NOMO-1 (cell line): Measurements from ENCODE around the gene NR1I3.
"Not testable (repeated sequence)": the region's sequence is repeated elsewhere in the genome, so short reads cannot be mapped to it uniquely, and the experiment has no call there.

Experiments used
- DNase-seq, 2 experiments: peaks; one replicate each; lab custom pipeline; 2025; ENCODE audit not compliant: unreplicated experiment in 2 of 2; lab: John Stamatoyannopoulos, UW

Gene NR1I3

GRCh38 chr1:161238039-161238473 is at the start of gene NR1I3:
TSS of gene NR1I3 (minus strand) at chr1:161238203. CDS start at chr1:161236565, 1,638 bp downstream.
- no peak for DNase-seq

DNA sequence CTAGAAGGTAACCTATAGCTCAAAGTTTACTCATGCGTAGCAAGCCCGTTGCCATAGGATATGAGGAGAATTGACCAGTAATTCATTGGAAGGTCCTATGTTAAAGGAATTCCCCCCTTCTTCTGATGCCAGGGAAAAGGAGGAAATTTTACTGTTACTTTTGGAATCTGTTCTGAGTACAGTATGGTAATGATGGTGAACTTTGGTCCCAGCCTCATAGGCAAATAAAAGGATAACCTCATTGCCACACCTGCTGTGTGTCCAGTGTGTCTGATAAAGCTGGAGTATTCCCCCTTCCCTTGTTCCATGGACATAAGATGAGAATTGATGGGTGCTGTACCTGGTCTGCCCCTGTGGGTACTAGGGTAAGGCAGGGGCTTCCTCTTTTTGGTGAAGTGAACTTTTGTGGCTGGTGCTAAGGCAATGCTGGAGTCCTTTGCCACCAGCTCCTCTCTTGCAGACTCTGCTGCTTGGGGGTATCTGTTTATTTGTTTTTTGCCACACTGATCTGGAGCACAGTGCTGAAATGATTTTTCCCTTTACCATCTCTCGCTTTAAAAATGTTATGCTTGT is 49.6 kb upstream of the NR1I3 start:
- DNase-seq, result peak in 1 of 2 experiments; percentile 11

DNA sequence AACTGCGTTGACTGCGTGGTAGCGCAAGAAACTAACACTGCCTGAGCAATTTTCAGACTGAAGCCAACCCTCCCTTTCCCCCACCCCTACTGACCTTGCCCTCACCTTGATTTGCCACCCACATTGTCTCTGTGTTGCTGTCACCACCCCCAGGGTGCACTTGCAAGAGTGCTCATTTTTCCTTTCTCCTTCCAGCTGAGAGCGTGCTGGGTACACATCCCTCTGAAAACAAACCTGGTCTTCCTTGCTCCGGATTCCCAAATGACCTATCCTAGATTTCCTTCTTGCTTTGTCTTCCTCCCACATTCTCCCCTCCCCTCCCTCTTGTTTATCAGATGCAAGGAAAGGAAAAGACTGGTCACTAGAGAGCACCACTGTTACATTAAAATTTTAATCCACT is 47.5 kb upstream of the NR1I3 start:
- DNase-seq, result no peak

DNA sequence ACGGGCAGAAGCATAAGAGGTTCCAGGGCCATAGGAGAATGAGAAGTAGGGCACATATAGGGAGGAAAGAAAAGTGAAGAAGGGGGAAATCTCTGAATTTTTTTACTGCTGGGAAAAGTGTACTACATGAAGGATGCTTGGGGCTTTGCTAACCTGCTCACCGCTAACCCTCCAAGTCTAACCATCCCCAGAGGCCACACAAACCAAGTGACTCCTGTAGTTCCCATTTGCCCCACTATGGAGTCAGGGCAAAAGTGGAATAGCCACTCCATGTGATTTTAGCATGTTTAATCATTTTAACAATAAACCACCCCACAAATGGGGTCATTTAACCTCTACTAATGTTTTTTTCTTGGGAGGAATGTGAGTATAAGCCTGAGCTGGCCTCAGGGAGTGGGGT is 47.1 kb upstream of the NR1I3 start:
- DNase-seq, result no peak

DNA sequence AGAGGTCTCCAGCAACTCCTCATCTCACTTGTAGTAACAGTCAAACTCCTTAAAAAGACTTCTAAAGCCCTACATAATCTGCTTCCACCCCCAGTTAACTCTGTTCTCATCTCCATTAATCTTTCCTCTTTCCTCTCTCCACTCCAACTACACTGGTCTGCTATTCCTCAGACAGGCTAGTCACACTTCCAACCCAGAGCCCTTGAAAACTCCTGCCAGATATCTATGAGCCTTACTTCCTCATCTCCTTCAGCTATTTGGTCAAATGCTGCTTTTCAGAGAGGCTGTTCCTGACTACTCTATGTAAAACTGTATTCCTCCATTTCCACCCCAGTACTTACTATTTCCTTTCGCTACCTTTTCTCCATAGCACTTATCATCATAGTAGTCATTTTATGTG is 45.0 kb upstream of the NR1I3 start:
- DNase-seq, result no peak

DNA sequence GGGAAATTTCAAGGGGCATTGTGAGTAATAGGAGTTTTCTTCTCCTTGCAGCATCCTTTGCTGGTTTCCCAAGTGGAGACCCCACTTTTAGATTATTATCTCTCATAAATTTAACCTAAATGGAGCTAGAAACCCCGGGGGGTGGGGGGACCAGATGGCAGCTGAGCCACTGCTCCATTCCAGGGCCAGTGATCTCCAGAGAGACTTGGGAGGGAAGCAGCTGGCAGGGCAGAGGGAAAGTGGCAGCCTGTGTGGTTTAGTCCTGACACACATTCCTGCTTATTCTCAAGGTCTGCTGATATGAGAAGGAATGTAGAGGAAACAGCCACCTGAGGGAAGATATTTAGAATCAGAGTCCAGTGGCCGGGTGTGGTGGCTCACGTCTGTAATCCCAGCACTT is 36.9 kb upstream of the NR1I3 start:
- no peak for DNase-seq

- DNase-seq, result no peak
Measured at GRCh38 chr1:161273402-161273801, 35.4 kb upstream of the NR1I3 start.

DNA sequence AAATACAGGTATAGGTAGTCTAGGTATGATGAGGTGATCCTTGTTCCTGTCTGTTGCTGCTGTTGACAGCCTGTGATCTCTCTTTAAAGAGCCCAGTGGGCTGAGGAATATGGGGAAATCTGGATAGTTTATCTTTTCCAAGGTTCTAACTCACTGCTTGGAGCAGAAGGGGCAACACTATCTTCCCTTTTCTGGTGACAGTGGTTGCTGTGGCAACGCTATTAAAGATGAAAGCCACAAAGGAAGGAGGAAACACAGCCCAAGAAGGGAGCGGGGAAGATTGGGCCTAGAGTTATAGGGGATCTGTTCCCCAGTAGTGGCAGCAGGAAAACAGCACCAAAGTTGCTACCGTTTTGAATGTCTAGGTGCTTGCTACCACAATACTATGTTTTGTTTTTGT is 29.3 kb upstream of the NR1I3 start:
- DNase-seq, result peak; percentile 48 to 84

DNA sequence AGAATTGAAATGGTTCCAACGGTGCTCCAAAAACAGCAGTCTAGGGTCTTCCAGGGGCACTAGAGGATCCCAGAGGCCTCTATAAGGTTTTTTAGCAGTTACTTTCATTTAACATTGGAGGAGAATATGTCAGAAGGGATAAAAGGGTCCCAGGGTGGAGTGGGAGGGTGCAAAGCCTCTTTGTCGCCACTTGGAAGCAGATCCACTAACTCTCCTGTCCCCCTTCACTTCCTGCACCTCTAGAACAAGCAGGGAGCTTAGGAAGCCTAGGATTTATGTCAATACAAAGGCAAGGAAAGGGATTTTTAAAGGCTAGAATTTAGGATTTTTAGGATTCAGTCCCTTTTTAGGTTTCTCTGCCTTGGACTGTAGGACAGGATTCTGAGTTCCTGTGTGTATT is 28.8 kb upstream of the NR1I3 start:
- DNase-seq, result no peak

DNA sequence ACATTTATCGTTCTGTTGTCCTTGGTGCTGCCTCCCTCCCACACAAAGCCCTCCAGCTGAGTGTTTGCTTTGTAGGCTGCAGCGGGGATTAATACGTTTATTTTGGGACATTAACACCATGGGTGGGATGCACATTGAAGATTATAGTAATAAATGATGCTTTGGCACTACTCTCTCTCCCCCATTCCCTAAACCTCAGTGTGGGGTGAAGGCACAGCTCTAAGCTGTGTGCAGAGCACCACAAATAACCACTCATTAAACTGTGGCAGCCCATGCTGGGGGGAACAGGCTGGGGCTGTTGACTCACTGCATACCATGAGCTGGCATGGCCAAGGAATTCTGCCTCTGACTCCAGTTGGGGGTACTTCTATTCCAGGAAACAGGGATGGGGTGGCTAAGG is 28.2 kb upstream of the NR1I3 start:
- no peak for DNase-seq

- no peak for DNase-seq
Measured at GRCh38 chr1:161265305-161265704, 27.3 kb upstream of the NR1I3 start.

DNA sequence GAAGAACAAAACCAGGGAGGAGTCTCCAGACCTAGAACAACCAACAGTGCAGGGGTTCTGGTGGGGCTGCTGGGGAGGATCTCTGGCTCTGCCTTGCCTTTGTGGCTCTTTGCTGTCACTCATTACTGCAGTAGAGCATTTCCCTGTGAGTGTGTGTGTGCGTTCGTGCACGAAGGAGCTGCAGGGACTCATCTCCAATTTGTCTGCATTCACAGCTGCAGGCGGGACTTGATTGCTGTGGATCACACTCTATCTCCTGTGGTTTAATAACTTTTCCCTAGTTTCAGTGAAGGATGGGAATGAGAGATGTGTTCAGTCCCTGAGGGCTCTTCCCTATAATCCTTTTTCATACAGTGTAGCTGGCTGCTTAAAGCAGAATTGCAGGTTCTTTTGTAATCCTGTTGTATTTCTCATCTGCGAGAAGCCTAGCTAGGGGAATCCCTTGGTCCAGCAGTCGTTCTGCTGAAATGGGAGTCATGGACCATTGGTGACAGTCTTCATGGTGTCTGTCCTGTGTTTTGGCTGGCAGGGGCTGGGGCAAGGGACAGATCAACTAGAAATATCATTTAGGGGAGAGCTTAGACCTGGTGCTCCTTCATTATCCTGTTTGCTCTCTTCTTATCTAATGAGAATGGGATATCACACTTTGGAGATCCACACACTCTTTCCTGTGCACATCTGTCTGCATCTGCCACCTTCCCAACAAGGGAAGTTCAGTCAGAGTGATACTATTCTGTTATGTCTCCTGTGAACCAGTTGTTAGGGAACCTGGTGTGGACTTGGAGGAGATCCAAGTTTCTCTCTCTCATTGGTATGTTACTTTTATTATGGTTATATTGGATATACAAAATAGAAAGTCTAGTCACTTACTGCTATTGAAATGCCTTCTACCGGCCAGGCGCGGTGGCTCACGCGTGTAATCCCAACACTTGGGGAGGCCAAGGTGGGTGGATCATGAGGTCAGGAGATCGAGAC is 23.5 kb upstream of the NR1I3 start:
- DNase-seq, result no peak

DNA sequence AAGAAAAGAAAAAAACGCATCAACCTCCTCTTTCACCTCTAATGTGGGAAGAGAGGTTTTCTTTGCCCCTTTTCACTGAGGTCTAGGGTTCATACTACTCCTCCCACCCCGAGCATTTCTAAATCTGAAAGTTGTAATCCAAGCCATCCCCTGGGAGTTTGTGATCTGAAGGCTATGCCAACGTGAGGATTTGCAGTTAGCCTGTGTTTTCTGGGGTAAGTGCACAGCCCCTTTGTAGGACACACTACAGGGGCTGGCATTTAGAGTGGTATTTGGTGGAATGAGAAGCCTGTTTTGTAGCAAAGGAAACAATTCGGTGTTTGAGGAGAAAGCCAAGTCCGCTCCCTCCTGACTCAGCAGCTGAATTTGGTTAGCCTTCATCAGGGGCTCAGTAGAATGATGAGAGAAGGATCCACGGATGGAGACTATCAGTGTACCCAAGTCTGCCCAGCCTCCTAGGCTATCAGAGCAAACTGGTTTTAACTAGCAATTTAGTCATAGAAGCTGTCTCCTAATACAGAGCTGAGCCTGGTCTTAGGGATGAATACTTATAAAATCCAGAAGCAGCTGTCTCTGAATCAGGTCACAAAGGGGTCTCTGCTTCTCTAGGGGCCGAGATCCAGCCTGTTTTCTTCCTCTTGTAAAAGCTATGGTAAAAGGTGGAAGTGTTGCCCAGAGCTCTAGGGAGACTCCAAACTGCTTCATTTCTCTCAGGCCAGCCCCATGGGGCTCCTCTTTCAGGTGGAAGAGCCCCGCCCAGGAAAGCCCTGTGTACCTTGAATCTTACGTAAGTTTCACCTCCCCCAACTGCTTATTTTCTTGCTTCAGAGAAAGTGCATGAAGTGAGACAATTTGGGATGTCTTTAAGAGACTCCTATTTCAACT is 22.6 kb upstream of the NR1I3 start:
- DNase-seq, result no peak

DNA sequence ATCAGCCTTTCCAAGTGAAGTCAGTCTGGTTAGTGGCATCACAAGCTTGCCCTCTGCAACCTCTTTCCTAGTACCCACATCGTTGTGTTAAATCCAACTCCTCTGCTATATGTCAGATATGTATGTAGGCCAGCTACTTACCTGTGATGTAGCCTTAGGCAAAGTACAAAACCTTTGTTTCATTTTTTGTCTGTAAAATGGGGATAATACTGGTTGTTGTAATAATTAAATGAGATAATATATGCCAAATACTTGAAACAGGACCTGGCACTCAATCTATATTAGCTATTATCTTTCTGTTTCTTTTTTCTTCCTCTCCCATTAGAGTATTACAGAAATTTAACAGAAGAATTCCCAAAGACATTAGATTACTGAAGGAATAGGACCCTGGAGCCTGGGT is 21.8 kb upstream of the NR1I3 start:
- DNase-seq, result no peak

DNA sequence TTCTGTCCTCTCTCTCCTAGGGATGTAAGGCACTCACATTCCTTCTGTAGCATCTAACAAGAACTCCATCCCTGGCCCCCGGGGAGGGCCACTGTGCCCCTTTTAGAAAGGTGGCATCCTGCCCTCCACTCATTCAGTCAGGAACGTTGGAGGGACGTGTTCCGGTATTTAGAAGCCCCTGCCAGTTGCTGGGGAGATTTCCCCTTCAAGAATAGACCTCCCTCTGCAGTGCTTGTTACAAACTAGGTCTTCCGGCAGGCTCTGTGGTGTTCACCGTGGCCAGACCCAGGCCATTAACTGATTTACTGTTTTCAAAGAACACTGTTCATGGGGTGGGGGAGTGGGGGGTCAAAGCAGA is 21.3 kb upstream of the NR1I3 start:
- no peak for DNase-seq

GRCh38 chr1:161258439-161259344 is 20.7 kb upstream of the NR1I3 start, which contains the start of gene PCP4L1:
TSS of gene PCP4L1 (plus strand) at chr1:161258745. CDS start at chr1:161258975, 230 bp downstream.
- DNase-seq, result no peak

GRCh38 chr1:161257109-161257508 is 19.1 kb upstream of the NR1I3 start:
- DNase-seq, result not testable (repeated sequence)

DNA sequence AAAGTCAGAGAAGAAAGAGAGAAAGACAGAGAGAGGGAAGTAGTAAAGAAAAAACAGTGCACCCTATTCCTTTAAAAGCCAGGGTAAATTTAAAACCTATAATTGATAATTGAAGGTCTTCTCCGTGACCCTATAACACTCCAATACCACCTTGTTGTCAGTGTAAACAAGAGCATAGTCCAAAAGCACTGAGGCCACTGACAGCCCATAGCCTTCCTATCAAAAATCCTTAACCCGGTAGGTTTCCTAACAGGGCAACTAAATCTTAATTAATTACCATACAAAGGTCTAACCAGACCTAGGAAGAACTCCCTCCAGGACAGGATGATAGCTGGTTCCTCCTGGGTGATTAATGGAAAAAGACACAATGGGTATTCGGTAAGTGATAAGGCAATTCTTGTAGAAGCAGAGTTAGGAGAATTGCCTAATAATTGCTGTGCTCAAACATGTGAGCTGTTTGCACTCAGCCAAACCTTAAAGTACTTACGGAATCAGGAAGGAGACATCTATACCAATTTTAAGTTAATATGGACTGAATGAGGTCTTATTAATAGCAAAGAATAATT is 18.0 kb upstream of the NR1I3 start:
- DNase-seq, result not testable (repeated sequence)

DNA sequence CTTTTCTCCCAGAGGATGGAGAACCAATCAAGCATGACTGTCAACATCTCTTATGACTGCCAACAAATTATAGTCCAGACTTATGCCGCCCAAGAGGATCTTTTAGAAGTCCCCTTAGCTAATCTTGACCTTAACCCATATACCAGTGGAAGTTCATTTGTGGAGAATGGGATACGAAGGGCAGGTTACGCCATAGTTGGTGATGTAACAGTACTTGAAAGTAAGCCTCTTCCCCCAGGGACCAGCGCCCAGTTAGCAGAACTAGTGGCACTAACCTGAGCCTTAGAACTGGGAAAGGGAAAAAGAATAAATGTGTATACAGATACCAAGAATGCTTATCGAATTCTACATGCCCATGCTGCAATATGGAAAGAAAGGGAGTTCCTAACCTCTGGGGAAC is 17.3 kb upstream of the NR1I3 start:
- not testable (repeated sequence) for DNase-seq

DNA sequence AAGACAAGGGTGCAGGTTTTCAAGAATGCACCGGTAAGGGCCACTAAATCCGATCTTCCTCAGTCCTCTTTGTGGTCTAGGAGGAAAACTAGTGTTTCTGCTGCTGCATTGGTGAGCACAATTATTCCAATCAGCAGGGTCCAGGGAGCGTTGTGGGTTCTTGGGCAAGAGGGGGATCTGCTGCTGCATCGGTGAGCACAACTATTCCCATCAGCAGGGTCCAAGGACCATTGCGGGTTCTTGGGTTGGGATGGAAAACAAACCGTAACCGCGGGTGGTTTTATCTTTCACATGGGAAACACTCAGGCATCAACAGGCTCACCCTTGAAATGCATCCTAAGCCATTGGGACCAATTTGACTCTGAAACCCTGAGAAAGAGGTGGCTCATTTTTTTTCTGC is 13.6 kb upstream of the NR1I3 start:
- DNase-seq, result no peak
